ENCODE data around the gene RARG. TPM values are rescaled to one million over a fixed set of nuclear protein-coding genes. Genes with fewer than 3 reads are reported as not detected.

Gene RARG
- polyA plus RNA-seq, 1 donor (not counting 4 experiments of a cell fraction or from before 2014, with no cell fraction given): 26.4 TPM

GRCh38 chr12:53193985-53194716 is 37.9 kb downstream of the RARG start:
- FAIRE-seq: no peak
- dilution Hi-C loops (cut with MboI; ENCODE audit: extremely low pct_ligation_motif_present, low sequenced_read_pairs): no loop called here

GRCh38 chr12:53193040-53193439 is 39.0 kb downstream of the RARG start:
- DNase-seq (ENCODE audit: low read depth, low spot score) (no peak), FAIRE-seq (no peak)
- H3K9me1 ChIP-seq (ENCODE audit: control insufficient read depth, extremely low read depth, insufficient read depth, low read length): no peaks in the 10 kb centered on the region
- H4K20me1 ChIP-seq (ENCODE audit: control insufficient read depth, extremely low read depth, insufficient read depth, low read length): no peaks in the 10 kb centered on the region
- no peak overlapping the region for H3K4me2 ChIP-seq (ENCODE audit: control insufficient read depth, extremely low read depth, insufficient read depth, low read depth, low read length)
- H3K79me2 ChIP-seq (ENCODE audit: control insufficient read depth, insufficient read depth, low read length): no peaks in the 10 kb centered on the region
- H3K4me3 ChIP-seq (ENCODE audit: control insufficient read depth in 2 of 3, extremely low read depth in 1 of 3, insufficient read depth in 2 of 3, low read depth in 1 of 3, low read length in 3 of 3): no peak overlapping the region
- no peaks in the 10 kb centered on the region for H3K27me3 ChIP-seq (ENCODE audit: control insufficient read depth, extremely low read depth, insufficient read depth, low read length)
- dilution Hi-C loops (cut with MboI; ENCODE audit: extremely low pct_ligation_motif_present, low sequenced_read_pairs): no loop called here
- no peak overlapping the region for H3K27ac ChIP-seq (ENCODE audit: control insufficient read depth, insufficient read depth, low read length)
- H3K9ac ChIP-seq (ENCODE audit: control insufficient read depth, extremely low read depth, insufficient read depth, low read length): no peak overlapping the region
- no peaks in the 10 kb centered on the region for H3K9me3 ChIP-seq (ENCODE audit: control insufficient read depth, low read depth, low read length)
- peaks cover 2% of the 10 kb centered on the region for H3K4me1 ChIP-seq (ENCODE audit: control insufficient read depth, extremely low read depth, insufficient read depth, low read length)
- TF ChIP-seq CTCF (optimal IDR thresholded peaks at IDR 0.05 in 1 of 3, IDR thresholded peaks at IDR 0.05 in 1 of 3, conservative IDR thresholded peaks at IDR 0.05 in 1 of 3; ENCODE audit: extremely low read depth in 1 of 3, insufficient read depth in 2 of 3, low read length in 3 of 3): no peak
- no peak for TF ChIP-seq EZH2 (IDR thresholded peaks at IDR 0.05; ENCODE audit: low read length)
- peaks cover 5 to 7% of the 10 kb centered on the region in 2 experiments for H3K36me3 ChIP-seq (ENCODE audit: control insufficient read depth in 2 of 2, extremely low read depth in 1 of 2, insufficient read depth in 2 of 2, low read length in 2 of 2)
- H2AFZ ChIP-seq (ENCODE audit: control insufficient read depth, low read length): no peak overlapping the region

More at GRCh38 chr12:53193985-53194716, 37.9 kb downstream of the RARG start:
- TF ChIP-seq EZH2 (IDR thresholded peaks at IDR 0.05; ENCODE audit: low read length): no peak
- no peak for TF ChIP-seq CTCF (optimal IDR thresholded peaks at IDR 0.05 in 1 of 3, IDR thresholded peaks at IDR 0.05 in 1 of 3, conservative IDR thresholded peaks at IDR 0.05 in 1 of 3; ENCODE audit: extremely low read depth in 1 of 3, insufficient read depth in 2 of 3, low read length in 3 of 3)
- Histone ChIP-seq H3K4me3 (ENCODE audit: control insufficient read depth in 2 of 3, extremely low read depth in 1 of 3, insufficient read depth in 2 of 3, low read depth in 1 of 3, low read length in 3 of 3) (no peak overlapping the region), H3K4me2 (ENCODE audit: control insufficient read depth, extremely low read depth, insufficient read depth, low read depth, low read length) (no peak overlapping the region), H3K36me3 (ENCODE audit: control insufficient read depth in 2 of 2, extremely low read depth in 1 of 2, insufficient read depth in 2 of 2, low read length in 2 of 2) (peaks cover 0 to 3% of the 10 kb centered on the region in 2 experiments), H3K79me2 (ENCODE audit: control insufficient read depth, insufficient read depth, low read length) (no peaks in the 10 kb centered on the region), H3K4me1 (ENCODE audit: control insufficient read depth, extremely low read depth, insufficient read depth, low read length) (peaks cover 2% of the 10 kb centered on the region), H3K27ac (ENCODE audit: control insufficient read depth, insufficient read depth, low read length) (no peak overlapping the region), H3K9ac (ENCODE audit: control insufficient read depth, extremely low read depth, insufficient read depth, low read length) (no peak overlapping the region), H3K9me1 (ENCODE audit: control insufficient read depth, extremely low read depth, insufficient read depth, low read length) (no peaks in the 10 kb centered on the region), H4K20me1 (ENCODE audit: control insufficient read depth, extremely low read depth, insufficient read depth, low read length) (no peaks in the 10 kb centered on the region), H2AFZ (ENCODE audit: control insufficient read depth, low read length) (no peak overlapping the region), H3K27me3 (ENCODE audit: control insufficient read depth, extremely low read depth, insufficient read depth, low read length) (no peaks in the 10 kb centered on the region), H3K9me3 (ENCODE audit: control insufficient read depth, low read depth, low read length) (no peaks in the 10 kb centered on the region)
- DNase-seq (ENCODE audit: low read depth, low spot score): no peak
